Activated CD4-positive, CD25-positive, alpha-beta regulatory T cell (primary cell): Measurements from ENCODE around the gene NPY4R.
"Not testable (repeated sequence)": the region's sequence is repeated elsewhere in the genome, so short reads cannot be mapped to it uniquely, and the experiment has no call there.

Source experiments
- DNase-seq, 4 experiments: peaks; one replicate each; lab custom pipeline; 2025; lab: John Stamatoyannopoulos, UW

NPY4R gene

GRCh38 chr10:46465765-46466164 is at the start of gene NPY4R:
Gene NPY4R (minus strand): TSS chr10:46465958. CDS start chr10:46462635, 3,323 bp downstream.
- not testable (repeated sequence) for DNase-seq

DNA sequence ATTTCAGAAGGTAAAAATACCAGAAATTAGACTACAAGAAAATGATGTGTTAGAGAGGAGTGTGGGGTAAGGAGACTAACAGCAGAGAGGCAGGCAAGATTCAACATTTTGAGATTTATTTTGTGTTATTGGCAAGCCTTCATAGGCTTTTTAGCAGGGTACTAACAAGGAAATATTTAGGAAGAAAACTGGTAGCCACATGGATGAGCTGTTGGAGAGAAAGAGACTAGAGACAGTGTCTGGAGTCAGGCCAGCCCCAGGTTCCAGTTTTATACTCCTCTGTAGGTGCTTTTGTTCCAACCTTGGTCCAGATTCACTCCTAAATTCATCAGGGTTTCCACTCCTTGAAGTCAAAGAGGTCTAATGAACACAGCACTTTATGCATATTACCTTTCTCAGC is 49.6 kb upstream of the NPY4R start:
- DNase-seq = no peak

- DNase-seq = no peak
These were observed 49.1 kb upstream of the NPY4R start for GRCh38 chr10:46514899-46515298.

DNA sequence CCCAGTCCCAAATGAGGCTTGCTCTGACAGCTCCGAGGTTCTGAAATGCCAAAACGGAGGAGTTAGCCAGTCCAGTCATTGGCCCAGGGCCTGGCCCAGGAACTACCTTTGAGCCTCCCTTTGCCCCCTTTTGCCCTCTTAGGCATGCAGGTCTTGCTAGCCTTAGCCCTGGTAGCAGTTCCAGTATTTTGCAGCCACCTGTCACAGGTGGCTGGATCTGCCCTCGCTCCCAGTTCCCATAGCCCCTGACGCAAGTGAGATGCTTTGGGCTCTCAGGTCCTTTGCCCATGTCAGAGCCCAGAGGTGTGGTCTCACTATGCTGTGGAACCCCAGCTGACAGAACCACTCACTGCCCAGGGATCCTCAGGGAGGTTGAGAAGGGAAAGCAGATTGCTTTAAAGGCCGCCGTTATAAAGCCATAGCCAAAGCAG is 48.7 kb upstream of the NPY4R start:
- DNase-seq = no peak

DNA sequence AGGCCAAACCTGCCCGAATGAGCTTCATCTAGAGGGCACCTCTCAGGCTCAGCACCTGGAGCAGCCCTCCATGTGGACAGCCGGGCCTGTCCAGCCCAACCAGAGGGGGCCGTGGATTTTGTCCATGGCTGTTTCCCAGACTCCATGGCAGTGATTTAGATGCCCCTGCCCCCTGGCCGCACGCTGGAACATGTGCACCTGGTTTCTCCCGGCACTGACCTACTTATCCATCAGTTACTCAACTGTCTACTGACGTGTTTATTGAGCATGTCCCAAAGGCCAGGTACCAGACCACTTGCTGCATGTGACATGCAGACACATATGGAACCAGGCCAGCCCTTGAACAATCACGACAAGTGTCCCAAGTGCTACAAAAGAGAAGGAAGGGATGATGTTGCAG is 47.6 kb upstream of the NPY4R start:
- not testable (repeated sequence) for DNase-seq

- DNase-seq = not testable (repeated sequence)
These were observed 47.0 kb upstream of the NPY4R start for GRCh38 chr10:46512725-46513124.

DNA sequence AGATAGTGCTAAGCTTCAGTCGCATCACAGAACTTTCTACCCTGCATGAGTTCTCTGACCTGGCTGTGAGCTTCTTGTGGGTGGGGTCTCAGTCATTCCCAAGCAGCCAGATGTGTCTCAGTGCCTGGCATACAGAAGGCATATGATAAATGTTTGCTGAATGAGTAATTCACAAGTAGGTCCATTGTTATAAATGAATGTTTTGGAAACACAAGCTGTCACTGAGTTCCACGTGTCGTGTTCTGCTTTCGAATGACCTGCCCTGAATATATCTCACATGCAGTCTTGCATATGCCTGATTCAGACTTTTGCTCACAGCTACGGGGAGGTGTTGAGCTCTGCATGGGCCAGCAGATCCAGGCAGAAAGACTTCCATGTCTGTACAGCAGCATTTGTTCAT is 46.2 kb upstream of the NPY4R start:
- DNase-seq = not testable (repeated sequence)

- DNase-seq = not testable (repeated sequence)
These were observed 34.2 kb upstream of the NPY4R start for GRCh38 chr10:46499990-46500389.

DNA sequence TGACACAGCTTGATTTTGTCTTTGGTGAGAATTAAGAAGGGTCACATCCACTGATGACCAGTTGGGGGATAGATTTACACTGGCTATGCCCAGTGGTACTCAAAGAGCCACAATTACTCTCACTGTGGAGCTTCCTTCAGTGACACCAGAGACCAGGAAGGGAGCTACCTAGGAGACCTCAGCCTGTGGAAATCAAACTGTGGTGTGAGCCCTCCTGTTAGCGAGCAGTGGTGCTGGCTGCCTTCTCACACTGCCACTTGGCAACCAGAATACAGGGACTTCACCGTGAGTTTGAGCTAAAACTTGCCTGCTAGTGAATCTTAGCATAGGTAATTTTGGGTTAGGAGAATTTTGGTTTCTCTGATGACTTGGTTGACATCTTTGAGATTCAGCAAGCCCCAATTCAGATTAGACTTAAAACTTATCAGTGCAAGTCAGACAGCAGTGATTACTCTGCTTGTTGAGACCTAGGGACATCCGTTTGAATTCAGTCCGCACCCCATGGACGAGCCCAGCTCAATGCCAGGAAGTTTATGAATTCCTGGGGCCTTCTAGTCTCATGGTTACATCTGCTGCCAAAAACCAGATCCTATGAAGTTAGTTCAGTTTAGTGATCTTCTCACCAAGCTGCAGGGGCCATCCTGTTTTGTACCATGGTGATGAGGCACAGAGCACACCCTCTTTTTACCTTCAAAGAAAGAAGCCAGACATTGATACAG is 33.4 kb upstream of the NPY4R start:
- not testable (repeated sequence) for DNase-seq

- DNase-seq = not testable (repeated sequence)
These were observed 32.1 kb upstream of the NPY4R start for GRCh38 chr10:46497878-46498277.

DNA sequence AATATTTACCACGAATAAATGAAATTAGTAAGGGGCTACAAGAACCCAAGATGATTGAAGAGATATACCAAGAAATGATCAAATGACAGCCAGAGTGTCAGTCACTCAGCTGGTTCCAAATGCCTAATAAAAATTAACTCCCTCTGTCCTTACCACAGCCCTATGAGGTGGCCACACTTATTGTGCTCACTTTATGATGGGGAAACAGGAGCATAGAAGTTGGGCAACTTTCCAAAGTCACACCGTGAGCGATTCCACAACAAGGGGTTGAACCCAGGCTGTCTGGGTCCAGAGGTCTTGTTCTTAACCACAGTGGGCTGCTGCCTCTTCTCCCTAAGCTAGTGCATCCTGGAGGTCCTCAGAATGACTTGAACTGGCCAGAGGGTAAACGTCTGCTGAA is 31.6 kb upstream of the NPY4R start:
- not testable (repeated sequence) for DNase-seq

GRCh38 chr10:46491364-46492114 is 25.8 kb upstream of the NPY4R start:
- DNase-seq = not testable (repeated sequence)

DNA sequence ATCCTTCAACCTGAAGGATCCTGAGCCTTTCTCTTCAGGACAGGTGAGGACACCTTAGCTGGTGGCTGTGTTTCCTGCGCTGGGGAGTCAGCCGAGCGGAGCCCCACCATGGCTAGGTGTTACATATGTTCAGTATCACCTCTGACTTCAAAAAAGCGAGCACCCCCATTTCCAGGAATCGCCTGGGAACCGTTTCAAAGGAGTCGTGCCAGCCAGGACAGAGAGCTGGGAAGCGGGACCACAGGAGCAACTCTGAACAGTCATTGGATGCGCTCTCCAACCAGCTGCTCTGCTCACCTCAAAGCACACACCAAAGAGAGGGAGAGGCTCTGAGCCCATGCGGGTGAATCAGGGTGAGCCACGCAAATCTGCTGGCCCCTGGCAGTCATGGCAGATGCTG is 24.5 kb upstream of the NPY4R start:
- not testable (repeated sequence) for DNase-seq

- DNase-seq = not testable (repeated sequence)
These were observed 20.7 kb upstream of the NPY4R start for GRCh38 chr10:46486459-46486858.

DNA sequence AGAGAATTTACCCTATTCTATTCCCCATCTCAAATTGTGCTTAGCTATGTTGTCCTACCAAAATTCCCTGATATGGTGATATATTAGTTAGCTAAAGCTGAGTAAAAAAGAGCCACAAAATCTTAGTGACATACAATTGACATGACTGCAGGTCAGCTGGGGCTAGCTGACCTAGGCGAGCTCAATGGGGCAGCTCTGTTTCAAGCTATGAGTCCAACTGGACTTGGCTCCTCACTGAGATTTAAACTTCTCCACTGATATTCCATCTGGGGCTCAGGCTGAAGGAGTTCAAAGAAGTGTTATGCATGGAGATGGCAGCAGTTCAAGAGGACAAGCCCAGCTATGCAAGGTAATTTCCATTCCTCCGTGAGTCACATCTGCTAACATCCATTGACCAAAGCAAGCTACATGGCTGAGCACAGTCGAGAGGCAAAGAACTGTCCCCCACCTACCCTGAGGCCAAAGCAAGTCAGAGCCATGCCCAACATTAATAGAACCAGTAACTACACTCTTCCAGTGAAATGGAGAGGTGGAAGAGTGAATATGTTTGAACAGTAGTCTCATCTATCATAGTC is 9.1 kb upstream of the NPY4R start:
- not testable (repeated sequence) for DNase-seq

GRCh38 chr10:46473758-46474157 is 8.0 kb upstream of the NPY4R start:
- DNase-seq = not testable (repeated sequence)

DNA sequence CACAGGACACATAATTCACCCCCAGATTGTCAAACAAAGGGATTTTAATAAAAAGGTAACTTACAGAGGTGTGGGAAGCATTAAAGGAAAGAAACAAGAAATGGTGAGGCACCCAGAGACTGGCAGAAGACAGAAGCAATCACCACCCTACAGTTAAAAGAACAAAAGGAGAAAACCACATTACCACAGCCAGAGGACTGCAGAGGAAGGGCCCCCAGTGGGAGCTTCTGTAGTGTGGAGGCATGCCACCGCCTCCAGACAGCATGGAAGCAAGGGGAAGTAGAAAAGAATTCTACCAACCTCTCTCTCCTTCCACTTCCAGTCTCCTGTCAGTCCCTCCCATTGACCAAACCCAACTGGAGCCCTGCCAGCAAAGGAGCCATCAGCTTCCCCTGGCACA is 4.4 kb upstream of the NPY4R start:
- not testable (repeated sequence) for DNase-seq

- not testable (repeated sequence) for DNase-seq
These were observed 2.5 kb upstream of the NPY4R start for GRCh38 chr10:46468119-46468809.

- not testable (repeated sequence) for DNase-seq
These were observed 2.1 kb downstream of the NPY4R start for GRCh38 chr10:46463608-46464007.

DNA sequence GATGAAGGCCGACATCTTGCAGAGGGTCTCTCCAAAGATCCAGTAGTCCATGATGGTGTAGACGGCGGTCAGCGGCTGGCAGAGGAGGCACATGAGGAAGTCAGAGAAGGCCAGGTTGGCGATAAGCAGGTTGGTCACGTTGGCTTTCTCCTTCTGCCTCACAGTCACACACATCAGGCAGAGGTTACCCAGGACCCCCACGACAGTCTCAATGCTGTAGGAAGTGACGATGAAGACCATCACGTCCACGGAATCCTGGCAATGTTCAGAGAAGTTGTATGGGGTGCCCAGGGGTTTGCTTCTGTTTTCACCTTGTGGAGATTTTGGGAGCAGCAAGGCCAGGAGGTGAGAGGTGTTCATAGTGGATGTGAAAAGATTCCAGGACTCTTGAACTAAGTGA is 3.5 kb downstream of the NPY4R start:
- not testable (repeated sequence) for DNase-seq

GRCh38 chr10:46459579-46459978 is 6.2 kb downstream of the NPY4R start:
- DNase-seq = not testable (repeated sequence)

GRCh38 chr10:46457071-46457470 is 8.7 kb downstream of the NPY4R start:
- not testable (repeated sequence) for DNase-seq
